Measurements from ENCODE around the gene CENPU. TPM values are rescaled to one million over a fixed set of nuclear protein-coding genes. Genes with fewer than 3 reads are reported as not detected.

The CENPU gene
- total and polyA plus RNA-seq, 2 of the 8 experiments (the other 6 are each of a cell fraction or from before 2014, with no cell fraction given), result 32.1 to 122 TPM

DNA sequence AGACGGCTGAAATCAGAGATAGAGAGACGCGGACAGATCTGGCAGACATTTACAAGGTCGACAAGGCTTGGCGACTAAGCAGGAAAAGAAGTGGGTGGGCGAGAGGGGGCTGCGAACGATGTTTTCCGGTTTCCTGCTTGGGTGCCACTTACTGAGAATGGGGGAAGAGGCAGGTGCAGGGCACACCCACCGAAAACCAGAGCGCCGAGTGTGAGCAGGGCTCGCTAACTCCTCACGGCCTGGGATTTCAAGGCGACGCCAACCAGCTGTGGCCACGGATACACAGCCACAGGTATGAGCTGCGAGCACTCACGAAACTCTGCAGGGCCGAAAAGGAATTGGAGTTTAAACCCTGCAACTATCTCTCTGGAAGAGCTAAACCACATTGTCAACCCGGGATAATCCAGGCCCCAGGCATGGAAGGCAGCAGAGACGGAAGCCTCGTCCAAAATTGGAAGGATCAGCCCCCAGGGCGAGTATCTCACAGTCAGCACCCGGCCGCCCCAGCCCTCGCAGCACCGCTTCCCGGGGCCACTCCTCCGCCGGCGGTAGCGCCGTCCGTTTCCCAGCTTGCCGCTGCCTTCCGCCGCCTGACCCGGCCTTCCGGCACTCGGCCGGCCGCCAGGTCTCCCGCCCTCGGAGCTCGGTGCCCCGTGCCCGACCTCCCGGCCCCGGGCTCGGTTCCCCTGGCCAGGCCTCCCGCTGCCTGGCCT is 85.4 kb downstream of the CENPU start:
- no peak overlapping the region for H4K91ac ChIP-seq (replicated peaks; ENCODE audit: insufficient read length, low read length)
- H3K9ac ChIP-seq (replicated peaks in 1 of 4; ENCODE audit: extremely low read depth in 1 of 4, low read depth in 3 of 4, low read length in 3 of 4), result peak overlapping the region; percentile 72 to 86 (median 75)
- no peak for FAIRE-seq
- POLR2A ChIA-PET (ENCODE audit: partially characterized antibody), result interaction anchor here (0.8 to 2.2 kb wide), 12 partner anchors 8 to 301 kb away, joined by 3 to 8 read pairs (median 4); no protein-coding TSS in a partner anchor
- H2BK120ac ChIP-seq (replicated peaks; ENCODE audit: low read depth, low read length), result no peak overlapping the region
- H2BK12ac ChIP-seq (ENCODE audit: low read depth, low read length), result peak overlapping the region; percentile 53; the same call in 1 of the 2 replicates
- H3K79me1 ChIP-seq (ENCODE audit: low read depth, low read length), result no peaks in the 10 kb centered on the region
- peak overlapping the region; percentile 71 for H3K56ac ChIP-seq (replicated peaks; ENCODE audit: insufficient read length, low read depth, low read length)
- H3K18ac ChIP-seq (ENCODE audit: extremely low read depth, low read length), result peak overlapping the region; percentile 48; the same call in 1 of the 2 replicates
- peaks cover 0 to 9% of the 10 kb centered on the region in 2 experiments for H4K20me1 ChIP-seq (replicated peaks in 1 of 2; ENCODE audit: control insufficient read depth in 1 of 2, insufficient read depth in 2 of 2, low read length in 2 of 2)
- CTCF ChIA-PET (ENCODE audit: partially characterized antibody), result interaction anchor here (1.0 to 1.8 kb wide), 2 partner anchors 80 to 383 kb away, joined by 3 to 5 read pairs; no protein-coding TSS in a partner anchor
- H3K4ac ChIP-seq (replicated peaks; ENCODE audit: insufficient read length, low read depth, low read length), result no peak overlapping the region
- no peak overlapping the region for H4K5ac ChIP-seq (ENCODE audit: insufficient read length, low read depth, low read length)
- H2BK15ac ChIP-seq (ENCODE audit: low read length), result no peak overlapping the region
- H2AFZ ChIP-seq (ENCODE audit: low read length), result no peak overlapping the region
- peaks cover 6 to 26% (median 13%) of the 10 kb centered on the region in 4 experiments for H3K4me1 ChIP-seq (replicated peaks in 1 of 4; ENCODE audit: control insufficient read depth in 3 of 4, insufficient read depth in 4 of 4, low read length in 3 of 4)
- no peaks in the 10 kb centered on the region for H3K9me3 ChIP-seq (ENCODE audit: insufficient read depth in 2 of 2, low read depth in 1 of 2, low read length in 1 of 2)
- H3K4me2 ChIP-seq (ENCODE audit: insufficient read depth in 1 of 2, low read depth in 2 of 2, low read length in 2 of 2), result peak overlapping the region; percentile 95 to 98
- no peak overlapping the region for H2BK20ac ChIP-seq (ENCODE audit: low read length)
- H2BK5ac ChIP-seq (ENCODE audit: low read depth, low read length), result peak overlapping the region; percentile 30
- peaks cover 0 to 5% (median 0%) of the 10 kb centered on the region in 4 experiments; a peak in 1 of 8 replicates for H3K36me3 ChIP-seq (ENCODE audit: control insufficient read depth in 2 of 4, insufficient read depth in 4 of 4, low read length in 3 of 4)
- no peak overlapping the region; the same call in 1 of the 2 replicates for H2AK5ac ChIP-seq (ENCODE audit: low read depth, low read length)
- no peak overlapping the region for H3K14ac ChIP-seq (ENCODE audit: insufficient read length)
- H3K4me3 ChIP-seq (ENCODE audit: extremely low read depth in 1 of 4, insufficient read depth in 2 of 4, low read depth in 3 of 4, low read length in 4 of 4), result peak overlapping the region; percentile 54 to 93 (median 78)
- no peaks in the 10 kb centered on the region for H3K27me3 ChIP-seq (replicated peaks in 1 of 4; ENCODE audit: control insufficient read depth in 3 of 4, extremely low read depth in 1 of 4, insufficient read depth in 3 of 4, low read length in 3 of 4)
- H4K8ac ChIP-seq (ENCODE audit: extremely low read depth, insufficient read depth, low read length), result 0 out of 2 replicates have a peak overlapping the region, but pooled peaks have one; percentile 87
- peaks cover 6 to 51% of the 10 kb centered on the region in 2 experiments for H3K79me2 ChIP-seq (ENCODE audit: control insufficient read depth in 1 of 2, insufficient read depth in 2 of 2, low read length in 2 of 2)
- peaks cover 13% of the 10 kb centered on the region for H3K23me2 ChIP-seq (ENCODE audit: low read depth, low read length)
- peak in 1 of 2 experiments; percentile 58 for DNase-seq (ENCODE audit: low read depth in 1 of 2, low spot score in 2 of 2)
- WGBS, 2 experiments (ENCODE audit: extremely low coverage in 1 of 2, insufficient coverage in 1 of 2, insufficient read length in 1 of 2, insufficient replicate concordance in 2 of 2, low coverage in 1 of 2, low lambda C conversion rate in 2 of 2, missing lambda C conversion rate in 1 of 2), result 3% methylated on average over 27 of the region's 52 CpGs; no CpG with 5 or more reads in 1 of the 2 experiments
- H3K23ac ChIP-seq (ENCODE audit: insufficient read length), result no peak overlapping the region
- peak overlapping the region; percentile 71; the same call in 1 of the 2 replicates for H3K27ac ChIP-seq (ENCODE audit: low read depth, low read length)
- TF ChIP-seq PHF8 (conservative IDR thresholded peaks at IDR 0.05; ENCODE audit: low read depth, low read length) (no peak), HDAC6 (IDR thresholded peaks at IDR 0.05; ENCODE audit: low read depth, low read length) (no peak), TBP (IDR thresholded peaks at IDR 0.05; ENCODE audit: low read depth, low read length) (no peak), EP300 (IDR thresholded peaks at IDR 0.05; ENCODE audit: borderline replicate concordance in 1 of 2, low read depth in 2 of 2, low read length in 2 of 2) (no peak), SIN3A (conservative IDR thresholded peaks at IDR 0.05 in 1 of 2, IDR thresholded peaks at IDR 0.05 in 1 of 2; ENCODE audit: low read depth in 1 of 2, low read length in 2 of 2) (no peak), SIX5 (IDR thresholded peaks at IDR 0.05; ENCODE audit: low read depth, low read length) (no peak), SUZ12 (IDR thresholded peaks at IDR 0.05; ENCODE audit: low read length) (no peak), RNF2 (IDR thresholded peaks at IDR 0.05; ENCODE audit: borderline replicate concordance, low read depth, low read length, missing control alignments, poor library complexity, severe bottlenecking) (no peak)
- TF ChIP-seq, protein P1, sequence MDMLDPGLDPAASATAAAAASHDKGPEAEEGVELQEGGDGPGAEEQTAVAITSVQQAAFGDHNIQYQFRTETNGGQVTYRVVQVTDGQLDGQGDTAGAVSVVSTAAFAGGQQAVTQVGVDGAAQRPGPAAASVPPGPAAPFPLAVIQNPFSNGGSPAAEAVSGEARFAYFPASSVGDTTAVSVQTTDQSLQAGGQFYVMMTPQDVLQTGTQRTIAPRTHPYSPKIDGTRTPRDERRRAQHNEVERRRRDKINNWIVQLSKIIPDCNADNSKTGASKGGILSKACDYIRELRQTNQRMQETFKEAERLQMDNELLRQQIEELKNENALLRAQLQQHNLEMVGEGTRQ (IDR thresholded peaks at IDR 0.05; ENCODE audit: low read length), result no peak

Data from H1 (cell line).